ENCODE data around the gene TMEM63A. TPM values are rescaled to one million over a fixed set of nuclear protein-coding genes. Genes with fewer than 3 reads are reported as not detected.

TMEM63A gene
- polyA plus RNA-seq, 1 donor (not counting 4 experiments of a cell fraction or from before 2014, with no cell fraction given): 16.5 TPM

DNA sequence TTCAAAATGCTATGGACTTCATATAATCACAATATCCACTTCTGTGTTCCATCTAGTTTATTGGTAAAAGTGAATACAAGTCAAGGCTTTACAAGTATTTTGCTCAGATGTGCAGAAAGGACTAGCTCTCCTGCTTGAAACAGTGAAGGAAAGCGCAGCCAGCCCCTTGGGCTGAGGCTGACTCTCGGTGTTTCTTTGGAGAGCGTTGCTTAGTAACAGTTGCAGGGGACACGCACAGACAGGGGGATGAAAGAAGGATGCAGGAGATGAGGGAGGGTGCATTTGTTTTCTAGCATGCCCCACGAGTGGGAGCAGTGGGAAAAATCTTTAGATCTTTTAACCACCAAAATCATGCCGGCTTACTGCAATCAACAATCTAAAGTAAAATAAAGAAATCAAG is 32.8 kb upstream of the TMEM63A start:
- Histone ChIP-seq H3K4me3 (ENCODE audit: control insufficient read depth in 2 of 3, extremely low read depth in 1 of 3, insufficient read depth in 2 of 3, low read depth in 1 of 3, low read length in 3 of 3) (no peak overlapping the region), H3K9ac (ENCODE audit: control insufficient read depth, extremely low read depth, insufficient read depth, low read length) (no peak overlapping the region), H3K9me3 (ENCODE audit: control insufficient read depth, low read depth, low read length) (no peaks in the 10 kb centered on the region), H3K4me2 (ENCODE audit: control insufficient read depth, extremely low read depth, insufficient read depth, low read depth, low read length) (peak overlapping the region; percentile 67), H2AFZ (ENCODE audit: control insufficient read depth, low read length) (no peak overlapping the region), H3K9me1 (ENCODE audit: control insufficient read depth, extremely low read depth, insufficient read depth, low read length) (peaks cover 4% of the 10 kb centered on the region), H3K4me1 (ENCODE audit: control insufficient read depth, extremely low read depth, insufficient read depth, low read length) (peaks cover 37% of the 10 kb centered on the region), H4K20me1 (ENCODE audit: control insufficient read depth, extremely low read depth, insufficient read depth, low read length) (peaks cover 4% of the 10 kb centered on the region), H3K79me2 (ENCODE audit: control insufficient read depth, insufficient read depth, low read length) (no peaks in the 10 kb centered on the region), H3K27me3 (ENCODE audit: control insufficient read depth, extremely low read depth, insufficient read depth, low read length) (no peaks in the 10 kb centered on the region), H3K27ac (ENCODE audit: control insufficient read depth, insufficient read depth, low read length) (no peak overlapping the region), H3K36me3 (ENCODE audit: control insufficient read depth in 2 of 2, extremely low read depth in 1 of 2, insufficient read depth in 2 of 2, low read length in 2 of 2) (peaks cover 2 to 6% of the 10 kb centered on the region in 2 experiments)
- TF ChIP-seq, protein P1, sequence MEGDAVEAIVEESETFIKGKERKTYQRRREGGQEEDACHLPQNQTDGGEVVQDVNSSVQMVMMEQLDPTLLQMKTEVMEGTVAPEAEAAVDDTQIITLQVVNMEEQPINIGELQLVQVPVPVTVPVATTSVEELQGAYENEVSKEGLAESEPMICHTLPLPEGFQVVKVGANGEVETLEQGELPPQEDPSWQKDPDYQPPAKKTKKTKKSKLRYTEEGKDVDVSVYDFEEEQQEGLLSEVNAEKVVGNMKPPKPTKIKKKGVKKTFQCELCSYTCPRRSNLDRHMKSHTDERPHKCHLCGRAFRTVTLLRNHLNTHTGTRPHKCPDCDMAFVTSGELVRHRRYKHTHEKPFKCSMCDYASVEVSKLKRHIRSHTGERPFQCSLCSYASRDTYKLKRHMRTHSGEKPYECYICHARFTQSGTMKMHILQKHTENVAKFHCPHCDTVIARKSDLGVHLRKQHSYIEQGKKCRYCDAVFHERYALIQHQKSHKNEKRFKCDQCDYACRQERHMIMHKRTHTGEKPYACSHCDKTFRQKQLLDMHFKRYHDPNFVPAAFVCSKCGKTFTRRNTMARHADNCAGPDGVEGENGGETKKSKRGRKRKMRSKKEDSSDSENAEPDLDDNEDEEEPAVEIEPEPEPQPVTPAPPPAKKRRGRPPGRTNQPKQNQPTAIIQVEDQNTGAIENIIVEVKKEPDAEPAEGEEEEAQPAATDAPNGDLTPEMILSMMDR (optimal IDR thresholded peaks at IDR 0.05 in 1 of 3, IDR thresholded peaks at IDR 0.05 in 1 of 3, conservative IDR thresholded peaks at IDR 0.05 in 1 of 3; ENCODE audit: extremely low read depth in 1 of 3, insufficient read depth in 2 of 3, low read length in 3 of 3): no peak
- TF ChIP-seq EZH2 (IDR thresholded peaks at IDR 0.05; ENCODE audit: low read length): no peak
- no peak for DNase-seq (ENCODE audit: low read depth, low spot score)
- dilution Hi-C loops (cut with MboI; ENCODE audit: extremely low pct_ligation_motif_present, low sequenced_read_pairs): no loop called here
- no peak for FAIRE-seq

DNA sequence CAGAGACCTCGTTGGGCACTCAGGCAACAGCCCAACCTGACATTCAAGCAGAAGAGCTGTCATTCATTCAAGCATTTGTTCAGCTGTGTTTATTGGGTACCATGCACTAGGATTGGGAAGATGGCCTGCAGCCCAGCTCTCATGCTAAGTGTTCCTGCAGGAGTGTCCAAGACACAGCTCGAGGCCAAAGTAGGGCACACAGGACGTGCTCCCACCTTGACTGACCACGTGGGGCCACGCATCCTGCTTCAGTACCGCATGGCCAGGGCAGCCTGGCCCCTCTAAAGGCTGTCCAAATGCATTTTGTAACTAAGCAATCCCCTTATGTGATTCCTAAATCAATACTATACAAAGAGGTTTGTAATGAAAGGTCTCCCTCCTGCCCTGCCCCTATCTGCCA is 32.2 kb upstream of the TMEM63A start:
- DNase-seq (ENCODE audit: low read depth, low spot score): no peak
- TF ChIP-seq, protein P1 (optimal IDR thresholded peaks at IDR 0.05 in 1 of 3, IDR thresholded peaks at IDR 0.05 in 1 of 3, conservative IDR thresholded peaks at IDR 0.05 in 1 of 3; ENCODE audit: extremely low read depth in 1 of 3, insufficient read depth in 2 of 3, low read length in 3 of 3): no peak
- TF ChIP-seq EZH2 (IDR thresholded peaks at IDR 0.05; ENCODE audit: low read length): no peak
- peaks cover under 1% of the 10 kb centered on the region for H4K20me1 ChIP-seq (ENCODE audit: control insufficient read depth, extremely low read depth, insufficient read depth, low read length)

More for the DNA sequence above, 32.2 kb upstream of the TMEM63A start:
- no peaks in the 10 kb centered on the region for H3K27me3 ChIP-seq (ENCODE audit: control insufficient read depth, extremely low read depth, insufficient read depth, low read length)
- H3K79me2 ChIP-seq (ENCODE audit: control insufficient read depth, insufficient read depth, low read length): no peaks in the 10 kb centered on the region
- no peak overlapping the region for H2AFZ ChIP-seq (ENCODE audit: control insufficient read depth, low read length)
- no peak overlapping the region for H3K9ac ChIP-seq (ENCODE audit: control insufficient read depth, extremely low read depth, insufficient read depth, low read length)
- H3K36me3 ChIP-seq (ENCODE audit: control insufficient read depth in 2 of 2, extremely low read depth in 1 of 2, insufficient read depth in 2 of 2, low read length in 2 of 2): peaks cover 2 to 4% of the 10 kb centered on the region in 2 experiments
- dilution Hi-C loops (cut with MboI; ENCODE audit: extremely low pct_ligation_motif_present, low sequenced_read_pairs): no loop called here
- peaks cover 4% of the 10 kb centered on the region for H3K9me1 ChIP-seq (ENCODE audit: control insufficient read depth, extremely low read depth, insufficient read depth, low read length)
- no peak overlapping the region for H3K4me2 ChIP-seq (ENCODE audit: control insufficient read depth, extremely low read depth, insufficient read depth, low read depth, low read length)
- H3K27ac ChIP-seq (ENCODE audit: control insufficient read depth, insufficient read depth, low read length): no peak overlapping the region
- H3K4me3 ChIP-seq (ENCODE audit: control insufficient read depth in 2 of 3, extremely low read depth in 1 of 3, insufficient read depth in 2 of 3, low read depth in 1 of 3, low read length in 3 of 3): no peak overlapping the region
- peaks cover 35% of the 10 kb centered on the region for H3K4me1 ChIP-seq (ENCODE audit: control insufficient read depth, extremely low read depth, insufficient read depth, low read length)
- no peaks in the 10 kb centered on the region for H3K9me3 ChIP-seq (ENCODE audit: control insufficient read depth, low read depth, low read length)
- no peak for FAIRE-seq

Measured in keratinocyte (primary cell).